ENCODE data around the gene SLC9A1.

- TF ChIP-seq, protein P1, sequence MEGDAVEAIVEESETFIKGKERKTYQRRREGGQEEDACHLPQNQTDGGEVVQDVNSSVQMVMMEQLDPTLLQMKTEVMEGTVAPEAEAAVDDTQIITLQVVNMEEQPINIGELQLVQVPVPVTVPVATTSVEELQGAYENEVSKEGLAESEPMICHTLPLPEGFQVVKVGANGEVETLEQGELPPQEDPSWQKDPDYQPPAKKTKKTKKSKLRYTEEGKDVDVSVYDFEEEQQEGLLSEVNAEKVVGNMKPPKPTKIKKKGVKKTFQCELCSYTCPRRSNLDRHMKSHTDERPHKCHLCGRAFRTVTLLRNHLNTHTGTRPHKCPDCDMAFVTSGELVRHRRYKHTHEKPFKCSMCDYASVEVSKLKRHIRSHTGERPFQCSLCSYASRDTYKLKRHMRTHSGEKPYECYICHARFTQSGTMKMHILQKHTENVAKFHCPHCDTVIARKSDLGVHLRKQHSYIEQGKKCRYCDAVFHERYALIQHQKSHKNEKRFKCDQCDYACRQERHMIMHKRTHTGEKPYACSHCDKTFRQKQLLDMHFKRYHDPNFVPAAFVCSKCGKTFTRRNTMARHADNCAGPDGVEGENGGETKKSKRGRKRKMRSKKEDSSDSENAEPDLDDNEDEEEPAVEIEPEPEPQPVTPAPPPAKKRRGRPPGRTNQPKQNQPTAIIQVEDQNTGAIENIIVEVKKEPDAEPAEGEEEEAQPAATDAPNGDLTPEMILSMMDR (IDR thresholded peaks at IDR 0.05): no peak
- peak in 1 of 2 donors; percentile 97 for TF ChIP-seq POLR2A (IDR thresholded peaks at IDR 0.05)
Measured at GRCh38 chr1:27154991-27155781, at the start of gene SLC9A1.

Data from lower leg skin (tissue), 3 donors.